Measurements from ENCODE around the gene CCR6.

DNA sequence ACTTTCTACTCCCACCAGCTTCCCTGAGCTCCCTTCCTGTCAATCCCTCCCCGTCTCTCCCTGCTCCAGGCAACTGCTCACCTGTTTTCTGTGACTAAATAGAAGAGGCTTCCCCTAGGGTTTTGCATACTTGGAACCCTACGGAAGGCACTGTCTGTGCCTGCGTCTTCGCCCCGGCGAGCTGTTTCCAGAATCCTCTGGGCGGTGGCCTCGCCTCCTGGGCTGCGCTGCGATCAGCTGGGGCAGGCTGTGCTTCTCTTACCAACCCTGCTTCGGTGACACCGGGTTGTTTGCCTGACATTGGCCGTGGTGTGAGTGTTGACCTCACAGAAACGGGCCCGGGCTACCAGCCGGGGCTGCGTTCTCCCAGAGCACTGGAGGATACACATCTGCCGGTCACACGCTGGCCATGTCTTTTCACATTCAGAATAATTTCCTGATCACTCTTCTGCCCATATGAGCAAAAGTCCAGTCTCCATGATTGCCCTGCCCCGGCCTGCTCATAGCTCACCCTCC, 29.4 kb upstream of the CCR6 start:
- TF ChIP-seq, protein P1, sequence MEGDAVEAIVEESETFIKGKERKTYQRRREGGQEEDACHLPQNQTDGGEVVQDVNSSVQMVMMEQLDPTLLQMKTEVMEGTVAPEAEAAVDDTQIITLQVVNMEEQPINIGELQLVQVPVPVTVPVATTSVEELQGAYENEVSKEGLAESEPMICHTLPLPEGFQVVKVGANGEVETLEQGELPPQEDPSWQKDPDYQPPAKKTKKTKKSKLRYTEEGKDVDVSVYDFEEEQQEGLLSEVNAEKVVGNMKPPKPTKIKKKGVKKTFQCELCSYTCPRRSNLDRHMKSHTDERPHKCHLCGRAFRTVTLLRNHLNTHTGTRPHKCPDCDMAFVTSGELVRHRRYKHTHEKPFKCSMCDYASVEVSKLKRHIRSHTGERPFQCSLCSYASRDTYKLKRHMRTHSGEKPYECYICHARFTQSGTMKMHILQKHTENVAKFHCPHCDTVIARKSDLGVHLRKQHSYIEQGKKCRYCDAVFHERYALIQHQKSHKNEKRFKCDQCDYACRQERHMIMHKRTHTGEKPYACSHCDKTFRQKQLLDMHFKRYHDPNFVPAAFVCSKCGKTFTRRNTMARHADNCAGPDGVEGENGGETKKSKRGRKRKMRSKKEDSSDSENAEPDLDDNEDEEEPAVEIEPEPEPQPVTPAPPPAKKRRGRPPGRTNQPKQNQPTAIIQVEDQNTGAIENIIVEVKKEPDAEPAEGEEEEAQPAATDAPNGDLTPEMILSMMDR (IDR thresholded peaks at IDR 0.05; ENCODE audit: insufficient read depth, low read length) = no peak
- TF ChIP-seq POLR2AphosphoS5 (IDR thresholded peaks at IDR 0.05; ENCODE audit: low read depth) (no peak), GABPA (IDR thresholded peaks at IDR 0.05; ENCODE audit: low read depth) (no peak), REST (IDR thresholded peaks at IDR 0.05; ENCODE audit: insufficient replicate concordance, low read depth) (no peak), SPI1 (IDR thresholded peaks at IDR 0.05; ENCODE audit: borderline replicate concordance, low read depth) (no peak)
